KMS-11 (cell line): Measurements from ENCODE around the gene GRM1.

ENCODE experiments used
- H2AFZ ChIP-seq: fragments of 200-600 bp; sonication (generic); 2 replicates; pipeline ENCODE4 v1.6.1; 2016; ENCODE audit warnings: antibody characterized with exemption, mixed run types, low read depth
- H3K27ac ChIP-seq: fragments of 200-600 bp; sonication (generic); 2 replicates; pipeline ENCODE4 v1.6.1; 2016; ENCODE audit warnings: mild to moderate bottlenecking, mixed run types
- H3K27me3 ChIP-seq: fragments of 200-600 bp; sonication (generic); 2 replicates; pipeline ENCODE4 v1.6.1; 2017; ENCODE audit warnings: mild to moderate bottlenecking, low read depth, mixed run types, moderate library complexity; ENCODE audit not compliant: insufficient read depth
- H3K36me3 ChIP-seq: fragments of 200-600 bp; sonication (generic); 2 replicates; pipeline ENCODE4 v1.6.1; 2017; ENCODE audit warnings: mild to moderate bottlenecking, mixed run types; ENCODE audit not compliant: insufficient read depth
- H3K4me1 ChIP-seq: fragments of 200-600 bp; sonication (generic); 2 replicates; pipeline ENCODE4 v1.6.1; 2016; ENCODE audit warnings: mild to moderate bottlenecking, low read depth, mixed run types; ENCODE audit not compliant: poor library complexity, severe bottlenecking
- H3K4me2 ChIP-seq: fragments of 200-600 bp; sonication (generic); 2 replicates; pipeline ENCODE4 v1.7.0; 2016; ENCODE audit warnings: mild to moderate bottlenecking, mixed run types
- H3K4me3 ChIP-seq: fragments of 200-600 bp; sonication (generic); IDR thresholded peaks from 2 replicates; pipeline ENCODE4 v1.6.1; 2017; ENCODE audit warnings: low read depth, low read length, mixed read lengths; ENCODE audit not compliant: insufficient read depth
- H3K79me2 ChIP-seq: fragments of 200-600 bp; sonication (generic); 2 replicates; pipeline ENCODE4 v1.6.1; 2016; ENCODE audit warnings: low read depth, mixed run types; ENCODE audit not compliant: insufficient read depth
- H3K9ac ChIP-seq: fragments of 200-600 bp; sonication (generic); 2 replicates; pipeline ENCODE4 v1.6.1; 2016; ENCODE audit warnings: mild to moderate bottlenecking, mixed run types
- H4K20me1 ChIP-seq: fragments of 200-600 bp; sonication (generic); 2 replicates; pipeline ENCODE4 v1.6.1; 2016; ENCODE audit warnings: mild to moderate bottlenecking, mixed run types; ENCODE audit not compliant: insufficient read depth
- TF ChIP-seq, protein P1 (sequence below): fragments of 200-600 bp; sonication (generic); conservative IDR thresholded peaks from 2 replicates; pipeline ENCODE4 v1.6.1; 2017; ENCODE audit warnings: low read depth, mild to moderate bottlenecking, antibody characterized with exemption, low read length, moderate library complexity, mixed read lengths

The GRM1 gene

GRCh38 chr6:146359131-146359530 is 330.3 kb downstream of the GRM1 start:
- H3K9ac ChIP-seq, result no peak overlapping the region
- H2AFZ ChIP-seq, result no peak overlapping the region
- no peaks in the 10 kb centered on the region for H4K20me1 ChIP-seq
- H3K27ac ChIP-seq, result no peak overlapping the region
- TF ChIP-seq, protein P1, sequence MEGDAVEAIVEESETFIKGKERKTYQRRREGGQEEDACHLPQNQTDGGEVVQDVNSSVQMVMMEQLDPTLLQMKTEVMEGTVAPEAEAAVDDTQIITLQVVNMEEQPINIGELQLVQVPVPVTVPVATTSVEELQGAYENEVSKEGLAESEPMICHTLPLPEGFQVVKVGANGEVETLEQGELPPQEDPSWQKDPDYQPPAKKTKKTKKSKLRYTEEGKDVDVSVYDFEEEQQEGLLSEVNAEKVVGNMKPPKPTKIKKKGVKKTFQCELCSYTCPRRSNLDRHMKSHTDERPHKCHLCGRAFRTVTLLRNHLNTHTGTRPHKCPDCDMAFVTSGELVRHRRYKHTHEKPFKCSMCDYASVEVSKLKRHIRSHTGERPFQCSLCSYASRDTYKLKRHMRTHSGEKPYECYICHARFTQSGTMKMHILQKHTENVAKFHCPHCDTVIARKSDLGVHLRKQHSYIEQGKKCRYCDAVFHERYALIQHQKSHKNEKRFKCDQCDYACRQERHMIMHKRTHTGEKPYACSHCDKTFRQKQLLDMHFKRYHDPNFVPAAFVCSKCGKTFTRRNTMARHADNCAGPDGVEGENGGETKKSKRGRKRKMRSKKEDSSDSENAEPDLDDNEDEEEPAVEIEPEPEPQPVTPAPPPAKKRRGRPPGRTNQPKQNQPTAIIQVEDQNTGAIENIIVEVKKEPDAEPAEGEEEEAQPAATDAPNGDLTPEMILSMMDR, result no peak
- H3K4me2 ChIP-seq, result no peak overlapping the region
- H3K27me3 ChIP-seq, result no peaks in the 10 kb centered on the region
- no peaks in the 10 kb centered on the region for H3K36me3 ChIP-seq
- no peaks in the 10 kb centered on the region for H3K4me1 ChIP-seq
- H3K4me3 ChIP-seq, result no peak overlapping the region
- H3K79me2 ChIP-seq, result no peaks in the 10 kb centered on the region

GRCh38 chr6:146361128-146361924 is 332.5 kb downstream of the GRM1 start:
- TF ChIP-seq, protein P1, result no peak
- H4K20me1 ChIP-seq, result no peaks in the 10 kb centered on the region
- H3K27ac ChIP-seq, result no peak overlapping the region
- H2AFZ ChIP-seq, result no peak overlapping the region
- no peaks in the 10 kb centered on the region for H3K4me1 ChIP-seq
- H3K36me3 ChIP-seq, result no peaks in the 10 kb centered on the region
- no peaks in the 10 kb centered on the region for H3K79me2 ChIP-seq
- no peaks in the 10 kb centered on the region for H3K27me3 ChIP-seq
- H3K9ac ChIP-seq, result no peak overlapping the region
- H3K4me3 ChIP-seq, result no peak overlapping the region
- H3K4me2 ChIP-seq, result no peak overlapping the region

DNA sequence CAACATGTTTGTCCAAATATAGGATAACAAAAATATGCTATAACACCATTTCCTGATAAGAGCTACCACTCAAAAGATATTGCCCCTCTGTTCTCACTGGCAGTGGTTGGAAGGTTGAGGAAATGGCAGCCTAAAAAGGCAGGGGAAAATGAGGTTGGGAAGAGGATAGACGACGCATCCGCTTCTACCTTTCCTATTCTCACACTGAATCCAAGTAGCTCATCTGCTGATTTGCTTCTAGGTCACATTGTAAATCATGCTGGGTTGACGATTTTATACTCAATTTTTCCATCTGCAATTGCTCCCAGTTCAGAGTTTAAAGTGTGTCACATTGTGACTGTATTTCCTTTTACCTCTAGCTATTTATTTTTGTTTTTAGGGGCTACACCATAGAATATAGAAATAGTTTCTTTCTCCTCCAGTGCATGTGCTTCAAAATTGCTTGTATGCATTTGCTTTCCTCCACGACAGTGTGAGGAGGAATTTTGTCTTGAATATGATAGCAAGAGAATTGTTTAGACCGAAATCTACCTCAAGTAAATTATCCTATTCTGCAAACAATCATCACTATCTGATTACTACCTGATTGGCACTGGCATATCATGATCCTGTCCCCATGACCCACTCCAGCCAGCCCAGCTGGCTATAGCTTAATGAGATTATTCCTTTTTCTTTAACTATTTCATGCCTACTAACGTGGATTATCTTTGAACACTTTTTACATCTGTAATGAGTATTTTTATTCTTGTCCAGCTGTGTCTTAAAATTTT is 335.2 kb downstream of the GRM1 start:
- Histone ChIP-seq H3K36me3 (no peaks in the 10 kb centered on the region), H2AFZ (no peak overlapping the region), H3K79me2 (no peaks in the 10 kb centered on the region), H3K9ac (no peak overlapping the region), H4K20me1 (no peaks in the 10 kb centered on the region), H3K4me3 (no peak overlapping the region), H3K4me2 (no peak overlapping the region), H3K4me1 (no peaks in the 10 kb centered on the region), H3K27ac (no peak overlapping the region), H3K27me3 (no peaks in the 10 kb centered on the region)
- TF ChIP-seq, protein P1, result no peak

DNA sequence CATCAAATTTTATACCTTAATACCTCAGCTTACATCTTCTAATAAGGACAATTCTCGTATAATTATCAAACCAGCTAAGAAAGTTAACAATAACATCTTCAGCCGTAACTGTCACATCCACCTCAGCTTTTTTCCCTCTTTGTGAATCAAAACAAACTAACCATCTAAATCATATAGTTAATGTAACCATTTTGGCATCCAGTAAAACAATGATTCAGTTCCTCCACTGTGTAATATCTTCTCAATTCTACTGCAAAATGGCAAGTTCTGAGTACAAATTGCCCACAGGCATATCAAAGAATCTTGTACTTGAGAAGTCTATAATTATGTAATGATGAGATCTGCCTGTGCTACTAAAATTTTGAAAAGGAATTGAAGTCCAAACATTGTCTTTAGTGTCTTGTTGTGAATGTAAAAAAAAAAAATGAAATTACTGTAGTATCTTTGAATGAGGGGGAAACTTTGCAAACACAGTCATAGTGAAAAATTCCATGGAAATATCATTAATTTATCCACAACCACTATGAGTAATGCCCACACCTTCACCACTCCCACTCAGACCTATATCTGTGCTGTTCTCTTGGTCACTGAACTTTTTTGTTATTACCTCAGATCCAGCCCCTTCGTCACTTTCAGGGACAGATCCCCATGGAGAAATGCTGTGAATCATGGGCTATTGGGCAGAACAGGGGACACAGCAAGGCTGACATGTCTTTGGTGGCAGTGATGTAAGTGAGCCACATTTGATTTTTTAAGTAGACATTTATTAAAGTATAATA is 336.1 kb downstream of the GRM1 start:
- H3K4me1 ChIP-seq, result no peaks in the 10 kb centered on the region
- H3K36me3 ChIP-seq, result no peaks in the 10 kb centered on the region
- H3K27ac ChIP-seq, result no peak overlapping the region
- no peak overlapping the region for H3K4me3 ChIP-seq
- TF ChIP-seq, protein P1, result no peak
- no peak overlapping the region for H2AFZ ChIP-seq
- H3K79me2 ChIP-seq, result no peaks in the 10 kb centered on the region
- no peaks in the 10 kb centered on the region for H4K20me1 ChIP-seq
- H3K4me2 ChIP-seq, result no peak overlapping the region
- H3K27me3 ChIP-seq, result no peaks in the 10 kb centered on the region
- H3K9ac ChIP-seq, result no peak overlapping the region
